Activated T-helper 9 cell treated with anti-CD3 and anti-CD28 coated beads, Interleukin-2, amount 50 U/mL, for 16 hours (primary cell): Measurements from ENCODE around the gene HEMK1.

Experiments
- DNase-seq: peaks from one replicate; pipeline ENCODE4 v3.0.0-alpha.2; 2020; ENCODE audit warnings: low read depth

Gene HEMK1

DNA sequence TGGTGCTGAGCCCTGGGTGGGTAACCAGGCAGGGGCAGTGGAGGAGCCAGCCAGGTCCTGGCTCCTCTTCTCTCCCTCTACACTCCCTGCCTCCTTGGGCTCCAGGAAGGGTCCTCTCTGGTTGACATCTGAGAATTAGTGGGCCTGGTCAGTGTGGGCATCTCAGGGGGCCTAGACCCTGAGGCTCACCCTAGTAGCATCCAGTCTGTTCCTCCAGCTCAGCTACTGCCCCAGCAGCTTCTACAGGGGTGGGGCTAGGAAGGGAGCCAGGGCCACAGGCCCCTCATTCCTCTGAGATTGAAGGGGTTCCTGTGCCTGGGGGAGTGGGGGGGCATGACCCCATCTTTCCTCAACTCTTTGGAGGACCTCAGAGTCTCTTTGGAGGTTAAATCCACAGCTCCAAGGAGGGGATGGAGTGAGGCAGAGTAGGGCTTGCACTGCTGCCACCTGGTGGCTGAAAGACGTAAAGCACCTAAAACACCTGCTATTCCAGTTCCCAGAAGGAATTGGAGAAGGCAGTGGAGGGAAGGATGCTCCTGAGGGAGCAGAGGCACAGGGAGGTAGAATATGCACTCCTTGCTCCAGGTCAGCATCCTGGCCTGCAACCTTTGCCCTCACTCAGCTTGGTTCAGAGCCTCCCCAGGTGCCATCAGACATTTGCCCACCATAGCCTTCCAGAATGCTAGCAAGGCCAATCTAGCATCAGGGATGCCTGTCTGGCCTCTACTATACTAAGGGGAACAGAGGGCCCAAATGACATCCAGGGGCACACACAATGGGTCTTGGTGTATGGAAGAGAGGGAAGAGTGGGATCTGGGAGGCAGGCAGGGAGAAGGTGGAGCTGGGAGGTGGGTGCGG, 26.9 kb upstream of the HEMK1 start:
- DNase-seq, result peak; percentile 40

DNA sequence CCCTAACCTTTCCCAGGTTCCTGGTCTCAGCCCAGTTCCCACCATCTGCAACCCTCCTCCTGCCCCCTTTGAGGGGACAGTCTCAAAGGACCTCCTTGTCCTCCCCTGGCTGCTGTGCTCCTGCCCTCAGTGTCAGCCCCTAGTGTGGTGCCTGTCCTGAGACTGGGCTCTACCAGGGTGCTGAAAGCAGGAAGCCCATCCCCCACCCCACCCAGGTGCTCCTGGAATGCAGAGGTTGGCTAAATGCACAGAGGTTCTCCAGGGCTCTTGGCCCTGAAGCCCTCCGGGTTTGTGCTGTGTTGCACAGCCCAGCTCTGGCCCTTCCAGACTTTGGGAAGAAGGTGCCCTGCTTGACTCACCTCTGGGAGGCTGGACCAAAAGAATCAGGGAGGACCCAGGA, 23.5 kb upstream of the HEMK1 start:
- no peak for DNase-seq

DNA sequence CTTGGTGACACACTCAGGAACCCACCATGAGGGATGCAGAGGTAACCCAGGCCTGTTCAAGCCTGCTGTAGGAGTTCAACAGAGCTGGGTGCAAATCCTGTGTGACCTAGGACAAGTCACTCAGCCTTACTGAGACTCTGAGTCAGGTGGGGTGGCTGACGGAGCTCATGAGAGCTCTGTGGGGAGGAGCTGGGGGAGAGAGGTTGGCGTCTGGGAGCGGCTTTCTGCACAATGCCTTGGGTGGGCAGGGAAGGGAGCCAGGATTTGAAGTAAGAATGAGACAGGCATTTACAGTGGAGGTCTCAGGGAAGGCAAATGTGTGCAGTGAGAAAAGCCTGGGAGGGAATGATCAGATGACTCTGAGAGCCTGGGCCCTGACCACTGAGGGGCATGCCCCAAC, 20.1 kb upstream of the HEMK1 start:
- DNase-seq, result no peak

DNA sequence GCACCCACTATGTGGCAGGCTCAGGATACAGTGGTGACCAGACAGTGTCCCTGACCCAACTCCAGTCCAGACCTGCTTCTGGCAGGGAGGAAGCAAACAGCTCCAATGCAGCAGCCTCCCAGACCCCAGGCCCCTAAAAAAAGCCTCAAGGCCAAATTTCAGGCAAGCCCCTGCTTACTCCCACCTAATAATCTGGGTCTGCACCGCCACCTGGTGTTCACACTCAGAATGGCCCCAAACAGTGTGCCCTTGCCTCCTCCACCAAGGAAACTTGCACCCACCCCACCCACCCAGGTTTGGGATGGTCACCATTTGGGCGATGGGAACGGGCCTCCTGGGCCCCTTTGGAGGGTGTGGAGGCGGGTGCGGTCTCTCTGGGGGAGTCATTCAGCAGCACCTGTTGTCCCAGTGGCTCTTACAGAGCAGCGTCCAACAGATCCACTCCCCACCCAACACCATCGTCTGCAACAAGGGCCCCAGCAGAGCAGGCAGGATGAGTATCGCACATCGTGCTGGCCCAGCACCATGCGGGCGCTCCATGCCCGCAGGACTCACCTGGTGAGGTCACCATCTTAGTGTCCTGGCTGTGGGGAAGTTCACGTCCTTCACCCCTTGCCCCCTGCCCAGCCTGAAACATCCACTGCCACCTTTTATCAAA, 19.1 kb upstream of the HEMK1 start:
- peak; percentile 39 for DNase-seq

DNA sequence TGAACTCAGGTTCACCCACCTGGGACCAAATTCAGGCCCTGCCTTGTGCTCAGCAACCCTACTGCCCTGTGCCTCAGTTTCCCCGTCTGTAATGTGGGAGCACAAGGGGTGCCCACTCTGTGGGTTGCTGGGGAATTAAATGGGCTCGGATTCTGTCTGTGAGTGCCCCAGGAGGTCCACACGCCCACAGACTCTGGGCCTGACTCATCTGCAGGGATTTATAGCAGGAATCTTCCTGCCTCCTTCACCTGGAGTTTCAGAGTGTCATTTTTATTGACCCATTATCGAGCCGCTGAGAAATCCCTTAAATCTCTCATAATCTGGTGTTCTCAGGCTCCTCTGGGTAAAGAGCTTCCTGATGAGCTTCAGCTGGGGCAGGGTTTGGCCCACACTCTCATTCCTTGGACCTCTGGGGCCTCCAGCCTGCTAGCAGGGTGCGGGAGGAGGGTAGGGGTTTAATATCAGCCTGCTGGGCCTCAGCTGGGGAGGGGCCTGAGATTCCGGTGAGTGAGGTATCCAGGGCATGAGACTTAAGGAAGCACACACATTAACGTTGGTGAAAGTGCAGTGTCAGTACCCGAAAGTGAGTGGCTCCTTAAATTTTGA, 18.2 kb upstream of the HEMK1 start:
- DNase-seq, result no peak

DNA sequence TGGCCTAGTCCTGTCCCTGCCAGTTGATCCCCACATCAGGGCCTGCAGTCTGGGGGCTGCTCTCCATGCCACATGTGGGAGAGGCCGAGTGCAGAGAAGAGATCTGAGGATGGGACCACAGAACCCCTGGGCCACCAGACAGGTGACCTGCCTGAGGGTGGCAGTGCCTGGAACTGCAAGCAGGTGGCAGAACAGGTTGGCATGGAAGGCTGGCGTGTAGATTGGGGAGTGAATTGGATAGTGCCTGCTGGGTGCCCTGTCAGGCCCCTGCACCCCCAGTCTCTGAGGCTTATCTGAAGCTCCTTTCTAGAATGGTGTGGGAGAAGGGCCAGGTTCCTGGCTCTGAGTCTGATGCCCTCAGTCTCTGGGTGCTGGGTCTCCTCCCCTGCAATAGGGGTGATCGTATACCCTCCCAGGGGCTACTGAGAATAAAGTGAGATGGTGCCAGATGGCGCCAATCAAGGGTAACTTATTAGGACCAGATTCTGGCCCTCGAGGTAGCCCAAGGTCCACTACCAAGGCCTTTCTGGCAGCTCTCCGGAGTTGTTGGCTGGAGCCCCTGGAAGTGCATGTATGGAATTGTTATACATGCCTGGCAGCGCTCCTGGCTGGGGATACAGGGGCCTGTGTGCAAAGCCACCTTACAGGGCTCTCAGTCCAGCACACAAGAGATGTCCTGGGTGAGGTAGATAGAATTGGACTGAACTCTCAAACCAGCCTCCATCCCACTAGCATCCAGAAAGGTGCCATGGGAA, 17.5 kb upstream of the HEMK1 start:
- DNase-seq, result no peak

DNA sequence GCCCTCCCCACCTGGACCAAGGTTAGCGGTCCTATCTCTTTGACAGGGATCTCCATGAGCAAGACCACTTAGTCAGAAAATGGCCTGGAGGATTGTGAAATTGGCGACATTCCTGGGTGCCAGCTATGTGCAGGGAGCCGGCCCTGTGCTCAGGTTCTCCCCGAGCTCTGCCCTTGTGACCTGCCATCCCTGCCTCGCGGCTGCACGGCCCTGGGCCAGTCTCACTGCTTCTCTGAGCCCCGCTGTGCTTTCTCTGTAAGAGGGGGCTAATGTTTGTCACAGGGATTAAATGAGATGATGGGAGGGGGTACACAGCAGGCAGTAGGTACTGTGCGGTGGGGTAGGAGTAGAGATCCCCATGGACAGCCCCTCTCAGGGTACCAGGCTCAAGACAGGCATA, 16.7 kb upstream of the HEMK1 start:
- DNase-seq, result no peak

DNA sequence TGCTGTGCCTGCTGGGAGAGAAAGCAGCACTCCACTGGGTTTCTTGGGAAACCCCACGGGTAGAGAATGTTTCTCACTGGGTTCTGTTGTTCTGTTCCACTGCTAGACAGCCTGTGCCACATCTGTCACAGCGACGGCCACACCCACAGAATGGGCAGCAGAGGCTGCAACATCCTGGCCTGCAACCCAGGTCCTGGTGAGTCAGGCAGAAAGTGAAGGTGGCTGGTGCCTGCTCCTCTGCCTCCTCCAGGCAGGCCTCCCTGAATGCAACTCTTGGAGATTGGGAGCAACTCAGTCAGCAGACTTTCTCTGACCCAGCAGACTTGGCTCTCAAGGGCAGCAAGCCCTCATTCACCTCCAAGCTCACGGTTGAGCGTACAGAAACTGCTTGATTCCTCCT, 14.8 kb upstream of the HEMK1 start:
- no peak for DNase-seq

DNA sequence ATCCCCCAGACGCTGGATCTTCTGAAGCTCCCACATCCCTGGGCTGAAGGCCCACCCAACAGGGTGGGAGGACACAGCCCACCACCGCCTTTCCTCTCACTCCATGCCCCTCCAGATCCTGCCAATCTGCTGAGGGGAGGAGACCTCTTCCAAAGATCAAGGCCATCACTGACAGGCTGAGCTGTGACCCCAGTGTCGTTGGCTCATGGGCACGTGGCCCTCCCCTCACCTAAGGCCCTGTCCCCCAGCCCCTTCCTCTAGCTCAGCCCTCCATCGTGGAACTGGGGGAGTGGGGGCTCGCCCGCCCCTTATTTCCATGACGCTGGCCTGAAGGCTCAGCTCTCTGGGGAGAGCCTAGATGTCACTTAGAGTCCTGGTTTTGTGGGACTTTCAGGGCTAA, 12.2 kb upstream of the HEMK1 start:
- DNase-seq, result no peak

DNA sequence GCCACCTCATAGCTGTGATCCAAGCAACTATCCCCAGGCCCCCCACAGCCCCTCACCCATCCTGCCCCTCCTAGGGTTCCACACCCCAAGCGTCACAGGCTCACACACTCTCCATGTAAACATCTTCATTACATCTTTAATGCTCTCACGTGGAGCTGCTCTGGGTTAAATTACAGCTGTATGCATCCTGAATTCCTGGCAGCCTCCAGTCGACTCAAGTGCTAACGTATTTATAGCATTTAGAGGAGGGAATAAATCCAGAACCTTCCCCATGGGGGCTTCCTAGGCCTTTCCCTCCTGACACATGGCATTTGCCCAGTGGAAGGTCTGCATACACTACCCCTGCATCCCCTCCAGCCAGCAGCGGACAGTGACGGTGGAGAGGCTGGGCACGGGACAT, 11.4 kb upstream of the HEMK1 start:
- no peak for DNase-seq

DNA sequence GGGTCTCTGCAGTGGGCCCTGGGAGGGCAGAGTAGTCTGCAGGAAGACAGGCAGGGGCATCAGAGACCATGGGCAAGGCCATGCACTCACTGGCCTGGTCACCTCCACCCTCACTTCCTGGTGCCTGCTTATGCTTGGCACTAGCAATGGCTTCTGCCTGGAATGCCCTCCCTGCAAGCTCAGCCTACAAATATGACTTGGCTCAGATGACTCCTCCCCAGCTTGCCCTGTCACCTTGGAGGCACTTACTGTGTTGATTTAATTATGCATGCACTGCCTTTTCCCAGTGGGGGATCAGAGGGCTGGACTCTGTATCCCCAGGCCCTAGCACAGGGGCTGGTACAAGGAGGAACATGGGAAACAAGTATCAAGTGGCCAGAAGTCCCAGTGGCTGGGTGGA, 9.6 kb upstream of the HEMK1 start:
- DNase-seq, result no peak

DNA sequence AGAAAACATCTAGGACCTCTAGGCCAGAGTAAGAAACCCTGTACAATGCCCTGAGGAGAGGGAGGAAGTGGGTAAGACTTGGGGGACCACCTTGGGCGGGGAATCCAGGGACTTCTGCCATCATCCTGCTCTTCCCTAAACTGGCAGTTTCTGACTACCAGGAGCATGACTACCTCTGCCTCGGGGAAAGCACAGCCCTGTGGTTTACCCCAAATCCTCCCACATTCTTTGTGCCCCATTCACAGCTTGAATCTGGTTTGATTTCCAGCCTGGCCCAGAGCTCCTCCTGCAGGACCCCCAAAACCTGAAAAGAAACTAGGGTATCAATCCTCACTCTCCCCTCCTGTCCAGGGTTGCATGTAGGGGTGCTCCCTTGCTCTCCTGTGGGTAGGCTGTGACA, 6.5 kb upstream of the HEMK1 start:
- DNase-seq, result no peak

DNA sequence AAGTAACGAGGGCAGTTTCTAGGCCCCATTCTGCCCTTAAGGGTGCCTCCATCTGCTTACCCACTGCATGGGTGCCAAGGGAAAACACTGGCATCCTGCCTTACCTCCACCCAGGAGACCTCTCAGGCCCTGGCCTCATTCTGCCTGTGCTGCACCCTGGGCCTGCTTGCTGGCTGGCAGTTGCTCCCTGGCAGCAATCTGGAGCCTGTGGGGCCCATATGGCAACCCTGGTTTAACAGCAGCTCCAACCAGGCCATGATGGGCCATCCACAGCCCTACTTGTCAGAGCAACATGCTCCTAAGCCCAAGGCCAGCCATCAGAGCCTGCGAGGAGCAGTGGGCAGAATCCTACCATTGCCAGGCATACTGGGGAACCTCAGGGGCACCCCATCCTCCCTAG, 5.5 kb upstream of the HEMK1 start:
- no peak for DNase-seq

DNA sequence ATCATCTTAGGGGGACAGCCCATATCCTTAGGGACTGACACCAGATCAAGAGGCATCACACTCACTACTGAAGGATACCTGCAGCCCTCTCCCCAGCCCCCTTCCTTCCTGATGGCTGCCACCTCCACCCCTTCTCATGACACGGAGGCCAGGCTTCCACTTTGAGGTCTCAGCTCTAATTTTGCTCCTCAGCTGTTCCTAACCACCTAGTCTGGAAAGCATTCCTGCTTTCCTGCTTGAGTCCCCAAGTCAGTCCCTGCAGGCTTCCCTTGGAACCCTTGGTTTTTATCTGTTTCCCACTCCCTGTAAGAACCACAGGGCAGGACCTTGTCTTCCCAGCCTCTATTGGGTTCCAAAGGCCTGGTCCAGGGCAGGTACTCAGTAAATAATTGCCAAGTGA, 5.0 kb upstream of the HEMK1 start:
- DNase-seq, result no peak

DNA sequence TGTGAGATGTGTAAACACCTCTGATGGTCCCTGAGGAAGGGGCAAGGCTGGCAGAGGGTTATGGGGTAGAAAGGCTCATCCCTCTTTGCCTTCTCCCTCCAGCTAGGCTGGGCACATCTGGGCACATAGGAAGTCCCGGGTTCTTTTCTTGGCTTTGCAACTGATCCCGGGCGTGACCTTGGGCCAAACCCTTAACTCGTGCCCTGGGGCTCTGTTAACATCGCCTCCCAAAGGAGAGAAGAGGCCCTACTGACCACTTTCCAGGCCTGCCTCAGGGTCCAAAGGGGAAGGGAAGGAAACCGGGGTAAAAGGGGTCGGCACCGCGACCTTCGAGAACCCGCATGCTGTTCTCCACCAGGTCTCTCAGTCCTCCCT, 2.3 kb upstream of the HEMK1 start:
- no peak for DNase-seq

DNA sequence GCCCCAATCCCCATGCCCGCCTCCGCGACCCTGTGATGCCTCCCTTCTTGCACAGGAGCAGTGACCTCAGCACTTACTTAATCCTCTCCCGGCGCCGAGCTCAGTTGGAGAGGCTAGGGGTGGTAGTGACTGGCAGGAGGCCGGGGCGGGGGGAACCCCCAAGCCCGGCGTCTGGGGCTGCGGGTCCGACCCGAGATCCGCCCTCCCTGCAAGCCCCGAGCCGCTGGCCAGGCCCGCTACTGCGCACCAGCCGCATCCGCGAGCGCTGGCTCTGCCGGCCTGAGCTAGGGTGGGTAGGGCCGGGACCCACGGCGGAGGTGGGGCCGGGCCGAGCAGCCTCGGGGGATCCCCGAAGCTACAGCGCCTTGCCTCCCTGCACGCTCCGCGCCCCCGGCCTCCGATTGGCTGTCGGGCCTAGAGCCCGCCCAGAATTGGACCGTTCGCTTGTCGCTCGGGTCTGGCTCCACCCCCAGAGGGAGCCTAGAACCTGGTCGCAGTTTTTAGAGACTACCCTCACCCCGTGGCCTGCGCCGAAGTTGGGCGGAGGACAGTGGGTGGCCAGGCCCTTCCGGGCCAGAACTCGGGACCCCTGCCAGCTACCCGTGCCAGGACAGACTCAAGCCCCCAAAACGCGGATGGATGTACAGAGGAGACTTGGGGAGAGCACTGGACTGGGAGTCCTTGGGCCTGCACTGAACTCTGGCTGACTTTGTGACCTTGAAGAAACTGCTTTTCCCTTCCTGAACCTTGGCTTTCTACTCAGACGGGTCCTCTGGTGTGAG, 1.7 kb upstream of the HEMK1 start, which contains the start of gene C3orf18:
Gene C3orf18 (minus strand): TSS at position 362 of the 782 bp plus-strand sequence. CDS start 2,048 bp downstream, outside the sequence.
- DNase-seq, result peak; percentile 91

DNA sequence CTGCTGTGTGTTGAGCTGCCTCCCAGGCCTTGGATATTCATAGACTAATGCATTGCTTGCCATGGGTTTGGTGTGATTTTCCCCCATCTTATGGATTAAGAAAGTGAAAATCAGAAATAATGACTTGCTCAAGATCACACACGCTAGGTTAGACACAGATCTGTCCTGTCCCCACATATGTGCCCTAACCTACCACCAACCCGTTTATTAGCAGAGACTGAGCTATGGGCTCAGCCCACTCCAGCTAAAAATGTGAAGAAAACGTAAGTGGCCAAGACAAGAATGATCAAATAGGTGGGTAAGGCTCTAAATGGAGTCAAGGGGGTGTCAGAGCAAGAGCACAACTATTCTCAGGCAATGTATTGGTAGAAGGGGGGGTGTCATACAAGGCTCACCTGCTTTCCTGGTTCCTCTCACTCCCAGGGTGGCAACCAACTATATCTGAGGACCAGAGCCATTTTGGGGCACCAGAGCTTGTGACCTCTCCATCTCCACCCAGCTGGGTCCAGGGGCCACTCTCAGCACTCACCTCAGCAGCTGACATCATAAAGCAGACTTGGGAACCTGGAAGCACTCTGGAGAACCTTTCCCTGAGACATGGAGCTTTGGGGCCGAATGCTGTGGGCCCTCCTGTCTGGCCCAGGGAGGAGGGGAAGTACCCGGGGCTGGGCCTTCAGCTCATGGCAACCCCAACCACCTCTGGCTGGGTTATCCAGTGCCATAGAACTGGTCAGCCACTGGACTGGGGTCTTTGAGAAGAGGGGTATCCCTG, 1.4 kb downstream of the HEMK1 start:
- no peak for DNase-seq

DNA sequence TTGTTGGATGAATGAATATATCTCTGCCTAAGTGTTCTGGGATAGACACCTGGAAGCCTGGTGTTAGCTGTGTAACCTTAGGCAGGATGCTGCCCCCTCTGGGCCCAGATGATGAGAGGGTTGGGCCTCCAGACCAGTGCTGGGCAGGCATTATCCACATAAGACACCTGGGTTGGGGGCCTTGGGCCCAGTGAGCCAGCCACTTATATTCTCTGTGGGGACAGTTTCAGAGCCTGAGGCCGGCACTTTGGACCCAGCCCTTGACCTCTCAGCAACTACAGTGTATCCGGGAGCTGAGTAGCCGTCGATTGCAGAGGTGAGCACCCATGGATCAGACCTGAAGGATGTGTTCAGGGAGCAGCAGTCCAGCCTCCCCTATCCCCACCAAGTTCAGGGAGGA, 2.2 kb downstream of the HEMK1 start:
- no peak for DNase-seq

DNA sequence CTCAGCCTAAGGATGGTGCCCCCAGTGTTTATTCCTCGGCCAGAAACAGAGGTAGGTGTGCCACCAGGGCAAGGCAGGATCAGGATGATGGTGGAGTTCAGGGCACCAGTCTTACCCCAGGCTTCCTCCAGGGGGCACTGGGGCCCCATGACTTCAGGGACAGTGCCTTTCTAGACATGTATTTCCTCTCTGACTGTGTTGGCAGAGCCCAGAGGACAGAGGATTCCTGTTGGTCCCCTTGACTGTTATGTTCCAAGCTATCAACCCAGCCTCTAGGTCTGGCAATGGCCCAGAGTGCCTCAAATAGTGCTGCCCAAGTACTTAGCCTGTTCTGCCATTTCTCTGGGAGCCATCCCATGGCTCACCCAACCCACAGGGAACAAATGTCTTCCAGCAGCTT, 2.8 kb downstream of the HEMK1 start:
- DNase-seq, result peak; percentile 73

DNA sequence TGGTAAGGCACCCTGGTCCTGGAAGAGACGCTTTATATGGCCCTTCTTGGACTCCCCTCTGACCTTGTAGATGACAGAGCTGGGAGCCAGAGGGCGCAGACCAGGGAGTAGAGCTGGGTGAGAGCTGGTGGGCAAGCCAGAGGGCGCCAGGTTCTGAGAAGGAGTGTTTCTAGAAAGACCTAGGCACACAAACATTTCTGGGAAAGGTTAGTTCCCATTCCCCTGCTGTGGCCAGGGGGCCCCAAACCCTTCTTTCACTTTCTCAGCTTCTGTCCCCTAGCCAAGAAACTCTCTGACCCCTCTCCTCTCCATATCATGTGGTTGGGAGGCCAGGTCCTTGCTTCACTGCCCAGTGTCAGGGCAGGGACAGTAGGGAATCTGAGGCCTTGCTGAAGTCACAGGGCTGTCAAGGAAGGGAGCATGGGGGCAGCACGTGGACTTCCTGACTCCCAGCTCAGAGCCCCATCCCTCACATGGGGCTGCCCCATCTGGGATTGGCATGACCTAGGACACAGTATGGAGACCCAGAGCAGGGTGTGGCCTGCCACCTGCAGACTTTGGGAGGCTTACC, 3.6 kb downstream of the HEMK1 start:
- no peak for DNase-seq
